NCI-H510A treated with DMSO at 0.1 percent for 48 hours (cell line): ENCODE results near the gene MT1E.
"Not testable (repeated sequence)": the region's sequence is repeated elsewhere in the genome, so short reads cannot be mapped to it uniquely, and the experiment has no call there.

Source experiments
- DNase-seq: peaks from one replicate; lab custom pipeline; 2025; lab: John Stamatoyannopoulos, UW

MT1E gene

GRCh38 chr16:56645838-56646237 is 20.3 kb downstream of the MT1E start:
- no peak for DNase-seq

GRCh38 chr16:56647641-56648431 is 22.3 kb downstream of the MT1E start:
- no peak for DNase-seq

GRCh38 chr16:56649271-56649670 is 23.7 kb downstream of the MT1E start:
- no peak for DNase-seq

- DNase-seq: no peak
These were observed 24.2 kb downstream of the MT1E start for GRCh38 chr16:56649820-56650219.

GRCh38 chr16:56651586-56651985 is 26.0 kb downstream of the MT1E start, which contains the start of gene MT1B:
TSS of gene MT1B (plus strand) at chr16:56651886. CDS start at chr16:56651954, 68 bp downstream.
- DNase-seq: no peak

GRCh38 chr16:56652600-56652999 is 27.0 kb downstream of the MT1E start:
- DNase-seq: no peak

- no peak for DNase-seq
These were observed 27.6 kb downstream of the MT1E start for GRCh38 chr16:56653218-56653617.

GRCh38 chr16:56657555-56658326 is 32.2 kb downstream of the MT1E start, which contains the start of gene MT1F:
TSS of gene MT1F (plus strand) at chr16:56657959. CDS start at chr16:56658059, 100 bp downstream.
- peak; percentile 55 for DNase-seq

- DNase-seq: no peak
These were observed 32.8 kb downstream of the MT1E start for GRCh38 chr16:56658327-56658875.

GRCh38 chr16:56662357-56663354 is 37.1 kb downstream of the MT1E start:
- DNase-seq: peak; percentile 24

- no peak for DNase-seq
These were observed 38.9 kb downstream of the MT1E start for GRCh38 chr16:56664506-56664905.

- not testable (repeated sequence) for DNase-seq
These were observed 40.0 kb downstream of the MT1E start for GRCh38 chr16:56665286-56666261.

GRCh38 chr16:56667581-56668571 is 42.3 kb downstream of the MT1E start, which contains the start of gene MT1G:
TSS of gene MT1G (minus strand) at chr16:56668065. CDS start at chr16:56667993, 72 bp downstream.
- peak; percentile 67 for DNase-seq

- no peak for DNase-seq
These were observed 43.6 kb downstream of the MT1E start, which contains the start of gene MT1H for GRCh38 chr16:56669005-56669839. TSS of gene MT1H (plus strand) at chr16:56669814. CDS start at chr16:56669885, 71 bp downstream.

- DNase-seq: no peak
These were observed 44.4 kb downstream of the MT1E start for GRCh38 chr16:56669840-56670619.

- DNase-seq: no peak
These were observed 45.0 kb downstream of the MT1E start for GRCh38 chr16:56670620-56670934.

GRCh38 chr16:56671691-56672090 is 46.1 kb downstream of the MT1E start:
- not testable (repeated sequence) for DNase-seq
